GM18907 (cell line): ENCODE data around the gene STARD13.
A peak's percentile ranks its signal among the peaks of the same experiment; 100 is the strongest.

Experiments used
- ATAC-seq: cut with Tn5 transposase; IDR thresholded peaks from one replicate; pipeline ENCODE4 v1.9.1; 2021; ENCODE audit warnings: mild to moderate bottlenecking, moderate library complexity; ENCODE audit not compliant: unreplicated experiment

The STARD13 gene

DNA sequence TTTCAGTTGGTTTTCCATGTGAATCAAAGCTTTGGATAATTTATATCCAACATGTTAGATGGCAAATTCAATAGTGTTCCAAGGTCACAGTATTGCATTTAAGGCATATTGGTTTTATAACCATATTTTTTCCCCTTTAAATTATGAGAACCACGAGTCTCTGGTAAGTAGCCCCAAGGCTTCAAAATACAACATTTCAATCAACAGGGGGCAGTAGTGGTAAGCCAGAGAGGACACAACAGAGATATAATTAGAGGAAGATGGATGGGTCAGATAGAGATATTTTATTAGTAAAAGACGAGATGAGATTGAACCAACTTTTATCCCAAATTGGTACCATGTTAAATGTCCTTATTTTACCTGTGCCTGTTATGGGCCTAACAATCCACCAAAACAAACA is 216.2 kb downstream of the STARD13 start:
- no peak for ATAC-seq

DNA sequence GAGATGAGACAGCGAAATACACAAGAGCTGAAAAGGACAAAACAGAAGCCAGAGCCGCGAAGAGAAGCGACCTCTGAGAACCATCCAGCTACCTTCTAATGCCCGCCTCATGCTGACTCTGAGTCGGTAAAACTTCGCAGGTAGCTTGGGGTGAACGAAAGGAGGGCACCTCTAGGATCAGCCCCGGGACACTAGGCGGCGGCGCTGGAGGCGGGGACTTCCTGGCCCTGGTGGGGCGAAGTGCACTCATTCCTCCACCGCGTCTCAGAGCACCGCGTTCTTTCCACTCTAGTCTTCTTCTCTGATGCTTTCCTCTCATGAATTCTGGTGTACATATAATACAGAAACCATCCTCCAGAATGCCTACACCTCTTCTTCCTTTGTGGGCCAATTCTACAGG is 219.2 kb downstream of the STARD13 start:
- ATAC-seq = no peak

DNA sequence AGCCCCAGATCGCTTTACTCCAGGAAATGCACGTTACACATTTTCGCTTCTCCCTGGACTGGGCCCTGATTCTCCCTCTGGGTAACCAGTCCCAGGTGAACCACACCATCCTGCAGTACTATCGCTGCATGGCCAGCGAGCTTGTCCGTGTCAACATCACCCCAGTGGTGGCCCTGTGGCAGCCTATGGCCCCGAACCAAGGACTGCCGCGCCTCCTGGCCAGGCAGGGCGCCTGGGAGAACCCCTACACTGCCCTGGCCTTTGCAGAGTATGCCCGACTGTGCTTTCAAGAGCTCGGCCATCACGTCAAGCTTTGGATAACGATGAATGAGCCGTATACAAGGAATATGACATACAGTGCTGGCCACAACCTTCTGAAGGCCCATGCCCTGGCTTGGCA is 224.7 kb downstream of the STARD13 start:
- no peak for ATAC-seq

DNA sequence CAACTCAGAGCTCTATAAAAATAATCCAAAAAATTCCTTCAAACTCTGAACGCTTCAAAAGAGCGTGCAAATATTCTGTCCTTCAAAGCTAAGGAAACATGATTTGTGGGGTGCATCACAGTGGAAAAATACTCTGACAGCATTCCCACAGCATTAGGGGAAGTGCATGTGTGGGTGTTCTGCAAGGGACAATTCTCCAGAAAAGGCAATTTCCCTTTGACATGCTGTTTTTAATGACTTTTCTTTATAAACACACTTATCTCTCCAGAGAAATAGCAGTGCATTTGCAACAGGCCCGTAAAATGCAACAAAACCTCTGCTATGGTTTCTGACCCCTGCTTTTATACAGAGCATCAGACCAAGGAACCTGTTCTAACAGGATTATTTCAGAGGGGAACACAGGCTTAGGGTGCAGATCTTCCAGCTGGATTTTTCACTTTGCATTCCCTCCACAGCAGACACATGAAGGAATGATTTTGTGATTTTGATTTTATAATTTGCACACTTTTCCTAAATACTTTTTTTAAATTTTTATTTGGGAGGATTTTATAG is 226.7 kb downstream of the STARD13 start:
- ATAC-seq = no peak

DNA sequence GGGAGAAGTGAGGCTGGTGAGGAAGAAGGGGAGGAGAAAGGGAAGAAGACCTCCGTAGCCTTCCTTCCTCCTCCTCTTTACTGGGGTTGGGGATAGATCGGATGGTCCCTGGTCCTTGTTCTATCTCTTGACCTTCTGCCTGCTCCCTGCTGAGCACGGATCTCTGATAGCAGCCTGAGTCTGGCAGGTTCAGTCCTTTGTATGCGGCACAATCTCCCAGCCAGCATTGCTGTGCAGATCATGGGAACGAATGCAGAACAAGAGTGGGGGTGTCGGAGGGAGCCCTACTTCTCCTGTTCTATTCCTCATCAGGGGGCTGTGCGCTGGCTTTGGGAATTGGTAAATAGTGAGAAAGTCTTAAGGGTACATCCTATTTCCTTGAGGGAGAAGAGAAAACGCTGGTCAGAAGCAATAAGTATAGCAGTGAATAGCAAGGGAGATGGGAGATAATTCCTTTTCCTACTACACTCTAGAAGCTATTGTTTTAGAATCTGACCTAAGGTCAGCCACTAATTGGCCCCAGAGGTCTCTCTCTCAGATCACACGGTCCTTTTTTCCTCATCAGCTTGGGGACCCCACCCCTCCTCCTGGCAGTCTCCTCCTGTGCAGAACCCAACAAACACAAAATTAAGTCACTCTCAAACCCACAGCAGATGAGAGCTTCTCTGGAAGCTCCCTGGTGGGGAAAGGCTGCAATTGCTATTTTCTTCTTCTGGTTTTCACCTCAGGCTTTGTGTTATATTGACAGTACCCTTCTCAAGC is 228.4 kb downstream of the STARD13 start:
- ATAC-seq = peak; percentile 43

DNA sequence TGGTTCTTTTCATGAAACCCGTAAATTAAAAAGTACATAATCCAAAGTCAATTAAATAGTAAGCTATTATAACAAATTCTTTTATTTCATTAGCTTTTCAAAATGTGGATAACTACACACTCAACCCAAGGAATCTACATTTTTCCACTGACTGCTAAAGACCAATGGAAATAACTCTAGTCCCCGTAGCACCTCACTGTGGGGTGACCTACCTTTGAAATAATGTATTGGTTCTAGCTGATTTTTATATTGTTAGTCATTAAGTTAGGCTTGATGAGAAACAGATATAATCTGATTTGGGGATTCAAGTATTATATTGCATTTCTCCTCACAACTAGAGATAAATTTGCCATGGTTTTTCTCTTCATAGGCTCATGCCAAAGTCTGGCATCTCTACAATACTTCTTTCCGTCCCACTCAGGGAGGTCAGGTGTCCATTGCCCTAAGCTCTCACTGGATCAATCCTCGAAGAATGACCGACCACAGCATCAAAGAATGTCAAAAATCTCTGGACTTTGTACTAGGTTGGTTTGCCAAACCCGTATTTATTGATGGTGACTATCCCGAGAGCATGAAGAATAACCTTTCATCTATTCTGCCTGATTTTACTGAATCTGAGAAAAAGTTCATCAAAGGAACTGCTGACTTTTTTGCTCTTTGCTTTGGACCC is 232.0 kb downstream of the STARD13 start:
- no peak for ATAC-seq
